ENCODE measurements around the gene PLXDC2.

- no peak for TF ChIP-seq POLR2A (IDR thresholded peaks at IDR 0.05; ENCODE audit: low read depth, low read length)
- no peak for TF ChIP-seq TAF1 (IDR thresholded peaks at IDR 0.05; ENCODE audit: low read depth, low read length)
- no peak for TF ChIP-seq SPI1 (IDR thresholded peaks at IDR 0.05; ENCODE audit: low read depth, low read length)
These were observed 289.0 kb downstream of the PLXDC2 start for GRCh38 chr10:20105236-20105635.
